AG09309 (cell line): ENCODE measurements around the gene COL1A2.

Experiments used
- DNase-seq: peaks from one replicate; pipeline ENCODE4 v3.0.0-alpha.2; 2010; ENCODE audit warnings: low read depth
- H3K4me3 ChIP-seq: 2 replicates; pipeline ENCODE4 v1.5.1; 2011; ENCODE audit warnings: mild to moderate bottlenecking, low read depth, low read length, moderate library complexity; ENCODE audit not compliant: control insufficient read depth
- CTCF ChIP-seq: IDR thresholded peaks from 2 replicates; pipeline ENCODE4 v1.5.1; 2011; ENCODE audit warnings: mild to moderate bottlenecking, low read depth, low read length, inconsistent platforms; ENCODE audit not compliant: insufficient read depth, control insufficient read depth; ENCODE audit errors: missing control alignments

COL1A2 gene

GRCh38 chr7:94367949-94368348, 26.7 kb upstream of the COL1A2 start:
- no peak for TF ChIP-seq CTCF
- no peak for DNase-seq
- H3K4me3 ChIP-seq, result no peak overlapping the region

- no peak for TF ChIP-seq CTCF
- DNase-seq, result peak; percentile 84
- H3K4me3 ChIP-seq, result no peak overlapping the region
Measured at GRCh38 chr7:94368371-94368791, 26.3 kb upstream of the COL1A2 start.

- H3K4me3 ChIP-seq, result peak overlapping the region; percentile 22
- no peak for TF ChIP-seq CTCF
Measured at GRCh38 chr7:94374231-94374630, 20.5 kb upstream of the COL1A2 start.

GRCh38 chr7:94374721-94375566, 19.8 kb upstream of the COL1A2 start:
- peak overlapping the region; percentile 22 for H3K4me3 ChIP-seq
- peak; percentile 96 for DNase-seq
- TF ChIP-seq CTCF, result no peak

More at GRCh38 chr7:94374231-94374630, 20.5 kb upstream of the COL1A2 start:
- peak; percentile 90 for DNase-seq

GRCh38 chr7:94375691-94376090, 19.0 kb upstream of the COL1A2 start:
- no peak for TF ChIP-seq CTCF
- peak overlapping the region; percentile 14 for H3K4me3 ChIP-seq
- DNase-seq, result peak; percentile 96

- no peak for DNase-seq
- H3K4me3 ChIP-seq, result no peak overlapping the region; the same call in 1 of the 2 replicates
- no peak for TF ChIP-seq CTCF
Measured at GRCh38 chr7:94376281-94376680, 18.4 kb upstream of the COL1A2 start.

- no peak for TF ChIP-seq CTCF
- DNase-seq, result no peak
- H3K4me3 ChIP-seq, result no peak overlapping the region
Measured at GRCh38 chr7:94378356-94378755, 16.3 kb upstream of the COL1A2 start.
